Ovary (tissue), 3 donors: ENCODE results near the gene JADE1.

Experiments used
- POLR2A ChIP-seq: fragments of 450-650 bp; IDR thresholded peaks from one replicate; pipeline ENCODE4 v1.6.1; 2017; ENCODE audit warnings: antibody characterized with exemption, mild to moderate bottlenecking, moderate library complexity
- TF ChIP-seq, protein P1 (sequence below), 3 donors: fragments of 450-650 bp in 2 of 3; fragments of 200-600 bp in 1 of 3; IDR thresholded peaks; one replicate each; pipeline versions ENCODE4 v1.5.1 to v1.8.0; 2016 to 2022; ENCODE audit warnings: antibody characterized with exemption in 3 of 3, mild to moderate bottlenecking in 1 of 3
- donor health status: DM: no; HTN: no; CAD: no.

DNA sequence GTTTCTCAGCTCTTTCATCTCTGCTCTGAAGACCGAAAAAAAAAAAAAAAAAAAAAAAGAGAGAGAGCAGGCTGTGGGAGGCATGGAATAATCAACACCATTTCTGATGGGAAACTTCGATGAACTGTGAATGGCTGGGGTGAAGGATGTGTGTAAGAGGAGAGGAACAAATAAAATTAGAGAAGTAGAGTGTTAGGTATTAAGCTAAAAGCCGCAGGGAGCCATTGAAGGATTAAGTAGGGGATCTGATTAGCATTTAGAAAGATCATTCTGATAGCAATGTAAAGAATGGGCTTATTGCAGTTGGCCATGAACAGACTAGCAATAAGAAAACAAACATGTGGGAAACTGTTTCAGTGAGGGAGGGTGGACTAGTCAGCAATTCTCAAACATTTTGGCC lies 33.6 kb upstream of the JADE1 start:
- TF ChIP-seq, protein P1, sequence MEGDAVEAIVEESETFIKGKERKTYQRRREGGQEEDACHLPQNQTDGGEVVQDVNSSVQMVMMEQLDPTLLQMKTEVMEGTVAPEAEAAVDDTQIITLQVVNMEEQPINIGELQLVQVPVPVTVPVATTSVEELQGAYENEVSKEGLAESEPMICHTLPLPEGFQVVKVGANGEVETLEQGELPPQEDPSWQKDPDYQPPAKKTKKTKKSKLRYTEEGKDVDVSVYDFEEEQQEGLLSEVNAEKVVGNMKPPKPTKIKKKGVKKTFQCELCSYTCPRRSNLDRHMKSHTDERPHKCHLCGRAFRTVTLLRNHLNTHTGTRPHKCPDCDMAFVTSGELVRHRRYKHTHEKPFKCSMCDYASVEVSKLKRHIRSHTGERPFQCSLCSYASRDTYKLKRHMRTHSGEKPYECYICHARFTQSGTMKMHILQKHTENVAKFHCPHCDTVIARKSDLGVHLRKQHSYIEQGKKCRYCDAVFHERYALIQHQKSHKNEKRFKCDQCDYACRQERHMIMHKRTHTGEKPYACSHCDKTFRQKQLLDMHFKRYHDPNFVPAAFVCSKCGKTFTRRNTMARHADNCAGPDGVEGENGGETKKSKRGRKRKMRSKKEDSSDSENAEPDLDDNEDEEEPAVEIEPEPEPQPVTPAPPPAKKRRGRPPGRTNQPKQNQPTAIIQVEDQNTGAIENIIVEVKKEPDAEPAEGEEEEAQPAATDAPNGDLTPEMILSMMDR (IDR thresholded peaks at IDR 0.05) = no peak
- no peak for TF ChIP-seq POLR2A
